ENCODE measurements around the gene RERE.
A peak's percentile ranks its signal among the peaks of the same experiment; 100 is the strongest.

Gene RERE

DNA sequence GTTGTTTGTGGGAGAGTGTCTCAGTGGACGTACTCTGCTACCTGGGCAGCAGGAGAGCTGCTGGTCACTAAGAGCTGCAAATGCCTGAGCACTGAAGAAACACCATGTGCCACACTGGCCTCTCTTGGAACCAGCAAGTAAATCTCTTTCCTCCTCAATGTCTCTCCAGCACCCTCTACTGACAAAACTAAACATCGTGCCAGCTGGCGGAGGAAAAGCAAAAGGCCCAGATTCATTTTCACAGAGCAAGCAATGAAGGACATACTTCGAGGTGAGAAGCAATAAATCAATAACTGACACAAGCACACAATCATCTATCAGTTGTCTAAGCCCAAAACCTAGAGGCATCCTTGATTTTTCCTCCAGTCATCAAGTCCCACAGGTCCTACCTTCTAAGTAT, 78.1 kb downstream of the RERE start (continued):
- TF ChIP-seq, protein P1, sequence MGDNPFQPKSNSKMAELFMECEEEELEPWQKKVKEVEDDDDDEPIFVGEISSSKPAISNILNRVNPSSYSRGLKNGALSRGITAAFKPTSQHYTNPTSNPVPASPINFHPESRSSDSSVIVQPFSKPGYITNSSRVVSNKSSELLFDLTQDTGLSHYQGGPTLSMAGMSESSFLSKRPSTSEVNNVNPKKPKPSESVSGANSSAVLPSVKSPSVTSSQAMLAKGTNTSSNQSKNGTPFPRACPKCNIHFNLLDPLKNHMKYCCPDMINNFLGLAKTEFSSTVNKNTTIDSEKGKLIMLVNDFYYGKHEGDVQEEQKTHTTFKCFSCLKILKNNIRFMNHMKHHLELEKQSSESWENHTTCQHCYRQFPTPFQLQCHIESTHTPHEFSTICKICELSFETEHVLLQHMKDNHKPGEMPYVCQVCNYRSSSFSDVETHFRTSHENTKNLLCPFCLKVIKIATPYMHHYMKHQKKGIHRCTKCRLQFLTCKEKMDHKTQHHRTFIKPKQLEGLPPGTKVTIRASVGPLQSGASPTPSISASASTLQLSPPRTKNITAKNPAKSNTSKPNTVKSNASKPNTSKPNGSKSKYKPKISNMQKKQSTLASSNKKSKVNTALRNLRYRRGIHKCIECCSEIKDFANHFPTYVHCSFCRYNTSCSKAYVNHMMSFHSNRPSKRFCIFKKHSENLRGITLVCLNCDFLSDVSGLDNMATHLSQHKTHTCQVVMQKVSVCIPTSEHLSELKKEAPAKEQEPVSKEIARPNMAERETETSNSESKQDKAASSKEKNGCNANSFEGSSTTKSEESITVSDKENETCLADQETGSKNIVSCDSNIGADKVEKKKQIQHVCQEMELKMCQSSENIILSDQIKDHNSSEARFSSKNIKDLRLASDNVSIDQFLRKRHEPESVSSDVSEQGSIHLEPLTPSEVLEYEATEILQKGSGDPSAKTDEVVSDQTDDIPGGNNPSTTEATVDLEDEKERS (tag by site-specific recombination; IDR thresholded peaks at IDR 0.05): peak; percentile 19; the same call in 1 of the 2 replicates
- TF ChIP-seq ZNF133 (tag by site-specific recombination; IDR thresholded peaks at IDR 0.05): no peak
- TF ChIP-seq, protein P2, sequence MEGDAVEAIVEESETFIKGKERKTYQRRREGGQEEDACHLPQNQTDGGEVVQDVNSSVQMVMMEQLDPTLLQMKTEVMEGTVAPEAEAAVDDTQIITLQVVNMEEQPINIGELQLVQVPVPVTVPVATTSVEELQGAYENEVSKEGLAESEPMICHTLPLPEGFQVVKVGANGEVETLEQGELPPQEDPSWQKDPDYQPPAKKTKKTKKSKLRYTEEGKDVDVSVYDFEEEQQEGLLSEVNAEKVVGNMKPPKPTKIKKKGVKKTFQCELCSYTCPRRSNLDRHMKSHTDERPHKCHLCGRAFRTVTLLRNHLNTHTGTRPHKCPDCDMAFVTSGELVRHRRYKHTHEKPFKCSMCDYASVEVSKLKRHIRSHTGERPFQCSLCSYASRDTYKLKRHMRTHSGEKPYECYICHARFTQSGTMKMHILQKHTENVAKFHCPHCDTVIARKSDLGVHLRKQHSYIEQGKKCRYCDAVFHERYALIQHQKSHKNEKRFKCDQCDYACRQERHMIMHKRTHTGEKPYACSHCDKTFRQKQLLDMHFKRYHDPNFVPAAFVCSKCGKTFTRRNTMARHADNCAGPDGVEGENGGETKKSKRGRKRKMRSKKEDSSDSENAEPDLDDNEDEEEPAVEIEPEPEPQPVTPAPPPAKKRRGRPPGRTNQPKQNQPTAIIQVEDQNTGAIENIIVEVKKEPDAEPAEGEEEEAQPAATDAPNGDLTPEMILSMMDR (tag by site-specific recombination; IDR thresholded peaks at IDR 0.05): no peak
- TF ChIP-seq, protein P3, sequence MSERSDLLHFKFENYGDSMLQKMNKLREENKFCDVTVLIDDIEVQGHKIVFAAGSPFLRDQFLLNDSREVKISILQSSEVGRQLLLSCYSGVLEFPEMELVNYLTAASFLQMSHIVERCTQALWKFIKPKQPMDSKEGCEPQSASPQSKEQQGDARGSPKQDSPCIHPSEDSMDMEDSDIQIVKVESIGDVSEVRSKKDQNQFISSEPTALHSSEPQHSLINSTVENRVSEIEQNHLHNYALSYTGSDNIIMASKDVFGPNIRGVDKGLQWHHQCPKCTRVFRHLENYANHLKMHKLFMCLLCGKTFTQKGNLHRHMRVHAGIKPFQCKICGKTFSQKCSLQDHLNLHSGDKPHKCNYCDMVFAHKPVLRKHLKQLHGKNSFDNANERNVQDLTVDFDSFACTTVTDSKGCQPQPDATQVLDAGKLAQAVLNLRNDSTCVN (tag by site-specific recombination; optimal IDR thresholded peaks at IDR 0.05): no peak
- TF ChIP-seq ZEB2 (tag by site-specific recombination; IDR thresholded peaks at IDR 0.05): no peak
- TF ChIP-seq PRDM1 (tag by site-specific recombination; IDR thresholded peaks at IDR 0.05): 0 out of 2 replicates have a peak, but pooled peaks have one; percentile 18
- TF ChIP-seq ZNF629 (tag by site-specific recombination; IDR thresholded peaks at IDR 0.05): no peak
- no peak for TF ChIP-seq BCL11B (tag by site-specific recombination; IDR thresholded peaks at IDR 0.05; ENCODE audit: low read depth)
- TF ChIP-seq ZNF350 (tag by site-specific recombination; IDR thresholded peaks at IDR 0.05): no peak
- TF ChIP-seq, protein P4, sequence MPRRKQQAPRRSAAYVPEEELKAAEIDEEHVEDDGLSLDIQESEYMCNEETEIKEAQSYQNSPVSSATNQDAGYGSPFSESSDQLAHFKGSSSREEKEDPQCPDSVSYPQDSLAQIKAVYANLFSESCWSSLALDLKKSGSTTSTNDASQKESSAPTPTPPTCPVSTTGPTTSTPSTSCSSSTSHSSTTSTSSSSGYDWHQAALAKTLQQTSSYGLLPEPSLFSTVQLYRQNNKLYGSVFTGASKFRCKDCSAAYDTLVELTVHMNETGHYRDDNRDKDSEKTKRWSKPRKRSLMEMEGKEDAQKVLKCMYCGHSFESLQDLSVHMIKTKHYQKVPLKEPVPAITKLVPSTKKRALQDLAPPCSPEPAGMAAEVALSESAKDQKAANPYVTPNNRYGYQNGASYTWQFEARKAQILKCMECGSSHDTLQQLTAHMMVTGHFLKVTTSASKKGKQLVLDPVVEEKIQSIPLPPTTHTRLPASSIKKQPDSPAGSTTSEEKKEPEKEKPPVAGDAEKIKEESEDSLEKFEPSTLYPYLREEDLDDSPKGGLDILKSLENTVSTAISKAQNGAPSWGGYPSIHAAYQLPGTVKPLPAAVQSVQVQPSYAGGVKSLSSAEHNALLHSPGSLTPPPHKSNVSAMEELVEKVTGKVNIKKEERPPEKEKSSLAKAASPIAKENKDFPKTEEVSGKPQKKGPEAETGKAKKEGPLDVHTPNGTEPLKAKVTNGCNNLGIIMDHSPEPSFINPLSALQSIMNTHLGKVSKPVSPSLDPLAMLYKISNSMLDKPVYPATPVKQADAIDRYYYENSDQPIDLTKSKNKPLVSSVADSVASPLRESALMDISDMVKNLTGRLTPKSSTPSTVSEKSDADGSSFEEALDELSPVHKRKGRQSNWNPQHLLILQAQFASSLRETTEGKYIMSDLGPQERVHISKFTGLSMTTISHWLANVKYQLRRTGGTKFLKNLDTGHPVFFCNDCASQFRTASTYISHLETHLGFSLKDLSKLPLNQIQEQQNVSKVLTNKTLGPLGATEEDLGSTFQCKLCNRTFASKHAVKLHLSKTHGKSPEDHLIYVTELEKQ (tag by site-specific recombination; IDR thresholded peaks at IDR 0.05; ENCODE audit: borderline replicate concordance): no peak
- TF ChIP-seq ZNF501 (tag by site-specific recombination; IDR thresholded peaks at IDR 0.05): no peak
- TF ChIP-seq ZNF16 (tag by site-specific recombination; IDR thresholded peaks at IDR 0.05; ENCODE audit: low read depth): no peak
- TF ChIP-seq ZNF239 (tag by site-specific recombination; IDR thresholded peaks at IDR 0.05): no peak
- no peak for TF ChIP-seq ZNF624 (tag by site-specific recombination; IDR thresholded peaks at IDR 0.05)
- TF ChIP-seq, protein P5, sequence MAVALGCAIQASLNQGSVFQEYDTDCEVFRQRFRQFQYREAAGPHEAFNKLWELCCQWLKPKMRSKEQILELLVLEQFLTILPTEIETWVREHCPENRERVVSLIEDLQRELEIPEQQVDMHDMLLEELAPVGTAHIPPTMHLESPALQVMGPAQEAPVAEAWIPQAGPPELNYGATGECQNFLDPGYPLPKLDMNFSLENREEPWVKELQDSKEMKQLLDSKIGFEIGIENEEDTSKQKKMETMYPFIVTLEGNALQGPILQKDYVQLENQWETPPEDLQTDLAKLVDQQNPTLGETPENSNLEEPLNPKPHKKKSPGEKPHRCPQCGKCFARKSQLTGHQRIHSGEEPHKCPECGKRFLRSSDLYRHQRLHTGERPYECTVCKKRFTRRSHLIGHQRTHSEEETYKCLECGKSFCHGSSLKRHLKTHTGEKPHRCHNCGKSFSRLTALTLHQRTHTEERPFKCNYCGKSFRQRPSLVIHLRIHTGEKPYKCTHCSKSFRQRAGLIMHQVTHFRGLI (tag by site-specific recombination; IDR thresholded peaks at IDR 0.05): no peak
- no peak for TF ChIP-seq ZNF112 (tag by site-specific recombination; IDR thresholded peaks at IDR 0.05)
- TF ChIP-seq SETDB1 (IDR thresholded peaks at IDR 0.05; ENCODE audit: insufficient read length, low read length): peak; percentile 86
- TF ChIP-seq ZNF561 (tag by site-specific recombination; IDR thresholded peaks at IDR 0.05; ENCODE audit: borderline replicate concordance): no peak

Measured in HEK293 (cell line).